ENCODE measurements around the gene ZNF414.

ZNF414 gene

GRCh38 chr19:8461891-8462290, 52.1 kb downstream of the ZNF414 start:
- no peak for DNase-seq

GRCh38 chr19:8461376-8461775, 52.6 kb downstream of the ZNF414 start:
- no peak for DNase-seq

- DNase-seq = no peak
Observed at GRCh38 chr19:8460516-8461298, 53.3 kb downstream of the ZNF414 start.

All from activated CD4-positive, alpha-beta T cell treated with anti-CD3 and anti-CD28 coated beads, Interleukin-2, amount 50 U/mL, for 4 hours (primary cell).